ENCODE data around the gene PRKG1.

Gene PRKG1

DNA sequence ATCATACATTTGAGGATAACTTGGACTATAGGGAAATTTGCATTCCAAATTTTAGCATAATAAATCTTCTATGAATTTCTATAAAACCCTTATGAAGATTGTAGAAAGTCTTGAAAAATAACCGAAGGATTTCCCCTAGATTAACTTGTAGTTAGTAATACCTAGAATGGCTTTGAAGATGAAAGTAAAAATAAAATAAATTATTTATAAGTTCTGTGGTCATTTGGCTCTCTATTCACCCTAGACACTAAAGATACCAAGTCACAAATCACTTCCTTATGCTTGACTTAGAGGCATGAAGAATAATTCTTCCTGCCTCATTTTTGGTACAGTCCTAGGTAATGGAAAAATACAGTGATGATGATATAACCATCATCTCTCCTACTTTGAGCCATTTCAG lies 545.8 kb downstream of the PRKG1 start:
- no peak for DNase-seq

DNA sequence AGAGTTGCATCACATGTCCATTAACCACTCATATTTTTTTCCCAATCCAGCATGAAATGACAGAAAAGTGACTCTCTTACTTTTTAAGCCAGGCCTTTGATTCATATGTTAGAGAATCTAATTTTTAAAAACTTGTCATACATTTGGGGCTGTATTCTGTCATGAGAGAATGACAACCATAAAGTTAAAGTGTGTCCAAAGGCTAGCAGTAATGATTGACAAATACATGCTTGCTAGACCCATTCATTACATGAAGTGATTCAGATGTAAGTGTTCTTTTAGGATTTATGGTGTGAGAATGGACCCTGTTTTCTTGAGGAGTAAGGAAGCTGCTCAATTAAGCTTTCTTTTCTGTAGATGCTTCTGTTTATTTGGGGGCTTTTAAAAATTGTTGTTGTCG lies 549.7 kb downstream of the PRKG1 start:
- DNase-seq: no peak

DNA sequence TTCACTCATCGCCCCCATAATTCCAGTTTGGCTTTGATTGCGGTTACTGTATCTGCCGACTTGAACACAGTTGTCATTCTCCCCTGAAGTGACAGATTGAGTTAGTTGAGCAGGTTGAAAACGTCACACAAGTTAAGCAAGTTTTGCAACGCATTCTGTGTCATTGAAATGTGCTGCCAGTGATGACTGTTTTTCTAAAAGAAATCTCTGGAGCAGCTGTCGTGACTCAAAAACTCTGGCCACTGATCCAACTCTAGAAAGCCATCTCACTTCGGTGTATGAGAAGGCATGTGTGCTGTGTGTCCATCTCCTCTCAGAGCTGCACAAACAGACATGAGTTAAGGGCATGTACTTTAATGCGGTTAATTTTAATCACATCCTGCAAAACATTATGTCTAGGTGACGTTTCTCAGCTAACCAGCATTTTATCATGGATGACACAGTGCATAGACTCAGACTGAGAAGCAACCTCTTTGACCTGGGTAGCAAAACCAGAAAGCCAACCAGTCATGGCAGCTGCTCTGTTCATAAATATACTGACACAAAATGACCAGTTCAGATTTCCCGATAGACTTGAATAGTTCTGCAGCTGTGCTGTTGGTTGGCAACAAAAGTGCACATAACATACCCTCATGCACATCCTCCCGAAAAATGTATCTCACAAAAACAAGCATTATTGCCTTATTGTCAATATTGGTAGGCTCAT lies 555.8 kb downstream of the PRKG1 start:
- no peak for DNase-seq

DNA sequence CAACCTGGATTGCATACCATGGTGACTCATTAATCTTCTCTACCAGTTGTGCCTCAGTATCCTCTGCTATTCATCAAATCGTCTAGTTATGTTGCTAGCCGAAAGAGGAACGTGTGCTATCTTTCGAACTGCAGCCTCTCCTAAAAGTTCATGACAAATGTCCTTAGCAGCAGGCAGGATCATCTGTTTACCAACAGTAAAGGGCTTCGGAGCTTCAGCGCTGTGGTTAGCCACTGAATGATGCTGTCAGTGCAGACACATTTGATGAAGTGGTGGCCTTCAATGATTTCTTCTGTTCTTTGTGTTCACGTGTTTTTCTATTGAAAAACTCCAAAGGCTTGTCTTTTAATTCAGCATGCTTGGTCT lies 556.3 kb downstream of the PRKG1 start:
- no peak for DNase-seq

DNA sequence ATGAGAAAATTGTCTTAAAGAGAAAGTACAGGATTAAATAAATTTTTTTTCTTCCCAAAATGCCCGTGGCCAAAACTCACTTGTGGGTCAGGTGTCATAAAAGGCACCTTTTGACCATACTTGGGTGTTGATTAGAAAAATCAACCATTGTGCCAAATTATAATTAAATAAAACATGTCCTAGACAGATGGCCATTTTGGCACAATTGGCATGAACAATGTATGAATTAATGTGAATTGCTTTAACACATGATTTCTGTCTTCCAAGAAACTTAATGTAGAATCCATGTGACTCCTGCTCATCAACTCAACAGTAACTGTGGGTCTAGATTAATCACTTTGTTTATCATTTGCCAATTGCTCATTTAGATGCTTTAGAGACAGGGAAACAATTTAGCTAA lies 561.1 kb downstream of the PRKG1 start:
- no peak for DNase-seq

DNA sequence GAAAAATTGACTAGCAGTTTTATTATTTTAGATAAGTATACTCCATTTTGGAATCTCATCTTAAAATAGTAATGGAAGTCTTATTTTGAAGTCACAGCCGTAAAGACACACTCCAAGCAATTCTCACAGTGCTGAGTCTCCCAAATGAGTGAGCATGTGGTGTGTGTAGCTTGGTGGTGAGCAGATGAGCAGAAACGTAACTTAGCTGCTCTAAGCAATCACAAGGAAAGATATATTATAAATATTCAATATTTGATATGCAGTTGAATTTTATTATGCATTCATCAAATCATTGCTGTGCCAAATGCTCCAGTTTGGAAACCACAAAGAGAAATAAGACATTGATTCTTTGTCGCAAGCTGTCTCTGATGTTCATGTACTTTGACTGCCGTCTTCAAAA lies 563.9 kb downstream of the PRKG1 start:
- DNase-seq: no peak

DNA sequence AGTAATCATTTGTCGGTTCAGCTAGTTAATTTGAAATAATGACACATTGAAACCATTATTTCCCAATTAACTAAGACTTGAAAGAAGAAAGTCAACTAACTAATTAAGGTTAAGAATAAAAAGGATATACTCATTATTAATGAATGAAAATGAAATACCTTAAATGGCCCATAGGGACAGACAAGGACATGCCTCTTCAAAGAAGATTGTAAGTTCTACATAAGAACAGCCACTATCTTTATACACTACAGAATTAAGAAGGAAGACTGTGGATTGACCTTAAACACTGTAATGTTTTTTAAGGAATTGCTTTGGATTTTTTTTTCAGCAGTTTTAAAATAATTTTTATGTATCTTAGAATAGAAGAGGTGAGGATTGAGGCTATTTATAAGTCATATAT lies 564.5 kb downstream of the PRKG1 start:
- no peak for DNase-seq

DNA sequence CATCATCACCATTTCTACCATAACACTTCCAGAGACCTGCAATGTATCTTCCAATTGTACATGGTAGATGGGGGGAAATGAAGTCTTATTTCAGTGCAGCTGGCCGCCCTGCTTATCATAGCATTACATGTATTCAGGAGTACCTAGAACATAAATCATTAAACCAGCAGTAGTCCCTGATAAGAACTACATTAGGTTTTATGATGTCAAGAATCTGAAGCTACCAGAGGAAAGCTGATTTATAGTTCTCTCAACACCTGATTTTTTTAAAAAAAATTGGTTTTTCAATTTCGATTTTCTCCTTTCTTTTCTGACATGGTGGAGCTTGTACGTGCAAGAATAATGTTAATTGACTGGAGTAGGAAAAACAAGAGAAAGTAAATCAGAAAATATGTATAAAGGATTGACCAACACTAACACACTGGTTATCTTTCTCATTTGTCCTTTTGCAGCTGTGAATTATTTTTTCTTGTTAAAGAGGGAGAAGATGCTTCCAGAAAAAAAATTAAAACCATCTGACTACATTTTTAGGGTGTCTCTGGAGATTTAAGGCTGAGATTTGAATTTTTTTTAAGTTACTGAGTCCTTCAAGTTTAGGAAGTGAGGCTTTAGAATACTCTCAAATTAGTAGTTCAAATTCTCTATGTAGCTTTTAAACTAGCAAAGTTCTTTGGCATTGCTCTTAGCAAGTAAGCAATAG lies 566.0 kb downstream of the PRKG1 start:
- no peak for DNase-seq

DNA sequence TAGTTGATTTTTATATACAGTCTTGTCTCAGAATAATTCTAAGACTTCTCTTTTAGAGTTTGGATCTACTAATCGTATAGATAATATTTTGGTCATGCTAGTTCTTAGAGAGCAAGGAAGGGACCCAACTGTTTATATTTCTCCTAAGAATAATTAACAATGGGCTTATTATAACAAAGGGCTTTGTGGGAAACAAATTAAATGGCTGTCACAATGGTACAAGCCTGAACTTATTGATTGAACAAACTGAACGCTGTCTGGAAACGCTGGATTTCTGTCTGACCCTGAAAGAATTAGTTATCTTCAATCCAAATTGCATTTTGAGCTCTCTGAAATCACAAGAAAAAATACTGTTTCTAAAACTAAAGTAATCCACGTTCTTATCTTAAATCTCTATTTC lies 568.3 kb downstream of the PRKG1 start:
- peak; percentile 31 for DNase-seq

DNA sequence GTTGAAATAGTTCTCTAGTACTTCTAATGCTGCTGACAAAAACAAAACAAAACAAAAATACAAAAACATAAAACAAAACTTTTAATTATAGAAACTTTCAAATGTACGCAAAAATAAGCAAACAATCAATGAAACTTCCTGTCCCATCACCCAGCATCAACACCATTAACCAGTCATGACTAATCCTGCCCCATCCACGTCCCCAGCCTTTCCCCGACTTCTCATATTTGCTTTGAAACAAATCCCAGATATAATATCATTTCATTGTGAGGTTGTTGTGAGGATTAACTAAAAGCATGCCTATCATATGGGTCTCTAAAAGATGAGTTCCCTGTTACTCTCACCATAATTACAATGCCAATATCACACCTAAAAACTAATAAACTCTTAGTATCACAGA lies 569.4 kb downstream of the PRKG1 start:
- DNase-seq: no peak

DNA sequence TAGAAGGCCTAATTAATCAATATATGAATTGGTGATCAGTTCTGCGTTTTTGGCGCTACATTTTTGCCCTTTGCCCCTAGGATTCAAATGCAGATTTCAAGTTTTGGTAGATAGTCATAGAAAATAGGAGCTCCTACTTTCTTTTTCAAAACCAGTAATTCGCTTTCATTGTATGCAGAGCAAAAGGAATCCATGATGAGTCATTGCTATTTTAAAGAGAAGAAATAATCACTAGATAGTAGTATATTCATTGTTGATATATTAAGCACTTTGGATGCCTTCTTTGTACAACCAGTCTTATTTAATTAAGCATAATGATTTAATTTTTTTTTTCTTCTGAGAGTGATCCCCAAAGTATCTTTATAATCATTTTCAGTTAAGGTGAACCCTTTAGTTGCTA lies 574.8 kb downstream of the PRKG1 start:
- no peak for DNase-seq

DNA sequence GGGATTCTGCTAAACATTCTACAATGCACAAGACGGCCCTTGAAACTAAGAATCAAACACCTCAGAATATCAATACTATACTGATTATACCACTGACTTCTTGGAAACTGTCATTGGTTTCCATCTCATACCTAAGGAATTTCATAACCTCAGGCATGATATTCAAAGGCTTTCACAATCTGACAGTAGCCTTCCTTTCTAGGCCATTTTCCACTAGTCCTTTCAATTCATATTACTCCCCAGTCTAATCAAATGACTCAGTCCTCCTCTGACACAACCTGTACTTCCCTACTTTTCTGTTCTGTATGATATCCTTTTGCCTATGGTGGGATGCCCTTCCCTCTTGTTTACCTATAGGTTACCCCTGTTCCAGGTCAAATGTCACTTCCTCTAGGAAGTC lies 576.8 kb downstream of the PRKG1 start:
- no peak for DNase-seq

DNA sequence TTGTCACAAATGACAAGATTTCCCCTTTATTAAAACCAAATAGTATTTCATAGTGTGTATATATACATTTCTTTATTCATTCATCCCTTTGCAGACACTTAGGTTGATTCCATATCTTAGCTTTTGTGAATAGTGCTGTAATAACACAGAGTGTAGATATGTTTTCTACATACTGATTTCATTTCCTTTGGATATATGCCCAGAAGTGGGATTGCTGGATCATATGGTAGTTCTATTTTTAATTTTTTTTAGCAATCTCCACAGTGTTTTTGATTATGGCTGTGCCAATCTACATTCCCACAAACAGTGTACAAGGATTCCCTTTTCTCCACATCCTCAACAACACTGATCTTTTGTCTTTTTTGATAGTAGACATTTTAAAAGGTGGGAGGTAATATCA lies 578.7 kb downstream of the PRKG1 start:
- no peak for DNase-seq

DNA sequence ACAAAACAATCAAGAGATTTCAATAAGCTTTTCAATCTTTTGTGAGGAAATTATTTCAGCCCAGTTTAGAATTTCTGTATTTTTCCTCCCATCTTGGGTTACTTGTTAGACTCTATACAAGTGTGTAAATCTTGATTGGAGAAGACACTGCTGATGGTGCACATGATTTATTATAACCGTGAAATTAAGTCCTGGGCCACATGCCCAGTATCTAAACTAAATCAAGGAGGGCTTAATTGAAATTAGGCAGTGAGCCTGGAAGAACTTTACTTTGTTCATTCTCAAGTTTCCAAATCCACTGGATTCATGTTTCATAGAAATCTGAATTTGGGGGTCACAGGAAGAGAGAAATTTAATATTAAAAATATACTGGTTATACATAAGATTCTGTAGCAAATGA lies 580.6 kb downstream of the PRKG1 start:
- no peak for DNase-seq

DNA sequence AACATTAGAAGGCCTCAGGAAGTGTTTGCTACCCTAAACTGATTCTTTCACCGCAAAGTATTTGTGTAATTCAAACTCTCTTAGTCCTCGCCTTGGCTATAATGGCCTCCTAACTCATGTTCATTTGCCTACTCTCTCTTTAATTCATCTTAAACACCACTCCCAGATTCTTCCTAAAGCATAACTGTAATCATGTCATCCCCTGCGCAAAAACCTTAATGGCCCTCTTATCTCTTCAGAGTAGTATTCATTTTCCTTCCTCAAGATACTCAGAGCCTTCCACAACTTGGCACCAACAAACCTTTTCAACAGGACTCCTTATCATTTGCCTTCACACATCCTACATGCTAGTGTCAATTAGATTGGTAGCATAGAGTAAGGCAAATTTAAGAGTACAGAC lies 582.2 kb downstream of the PRKG1 start:
- no peak for DNase-seq

DNA sequence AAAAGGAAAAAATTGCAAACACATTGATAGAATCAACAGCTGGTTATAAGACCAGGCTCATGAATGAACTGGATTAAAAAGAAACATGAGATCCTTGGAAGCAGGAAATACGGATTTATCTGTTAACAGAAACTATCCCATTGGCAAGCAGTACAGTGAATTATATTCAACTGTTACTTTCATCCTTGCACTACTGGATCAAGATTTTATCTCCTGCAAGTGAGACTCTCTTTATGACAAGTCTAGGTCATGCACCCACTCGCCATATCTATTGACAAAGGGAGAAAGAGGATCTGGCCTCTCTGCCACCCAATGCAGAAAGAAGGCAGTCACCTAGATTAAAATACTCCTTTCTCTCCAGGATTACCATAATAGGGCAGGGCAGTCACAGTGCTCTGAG lies 583.7 kb downstream of the PRKG1 start:
- DNase-seq: no peak

DNA sequence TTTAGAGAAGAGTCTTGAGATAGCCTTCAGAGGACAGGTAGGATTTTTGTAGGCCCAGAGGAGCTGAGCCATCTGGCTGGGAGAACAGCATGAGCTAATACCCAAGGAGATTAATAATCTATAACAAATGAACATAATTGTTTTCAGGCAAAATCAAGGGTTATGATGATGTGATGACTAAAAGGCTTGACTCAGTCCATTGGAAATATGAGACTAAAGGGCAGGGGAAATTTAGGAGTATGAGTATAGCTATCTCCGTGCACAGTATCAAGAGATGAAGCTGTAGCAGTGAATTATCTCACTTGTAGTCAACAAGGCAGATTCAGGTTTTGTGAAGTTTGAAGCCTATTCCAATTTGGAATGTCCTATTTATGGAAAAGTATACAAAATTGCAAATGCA lies 585.1 kb downstream of the PRKG1 start:
- DNase-seq: no peak

DNA sequence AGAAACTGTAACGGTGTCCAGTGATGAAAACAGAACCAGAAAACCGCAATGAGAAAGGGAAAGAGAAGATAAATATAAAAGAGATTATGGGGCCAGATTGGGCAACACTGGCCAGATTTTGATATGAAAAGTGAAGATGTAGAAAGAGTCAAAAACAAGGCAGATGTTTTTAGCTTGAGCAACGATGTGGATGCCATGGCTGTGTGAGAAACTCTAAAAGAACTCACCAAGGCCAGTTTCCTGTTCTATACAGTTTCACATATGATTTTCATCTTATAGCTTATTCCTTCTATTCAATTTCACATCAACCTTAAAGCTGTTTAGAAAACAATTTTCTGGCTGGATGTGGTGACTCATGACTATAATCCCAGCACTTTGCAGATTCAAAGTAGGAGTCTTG lies 588.8 kb downstream of the PRKG1 start:
- no peak for DNase-seq

DNA sequence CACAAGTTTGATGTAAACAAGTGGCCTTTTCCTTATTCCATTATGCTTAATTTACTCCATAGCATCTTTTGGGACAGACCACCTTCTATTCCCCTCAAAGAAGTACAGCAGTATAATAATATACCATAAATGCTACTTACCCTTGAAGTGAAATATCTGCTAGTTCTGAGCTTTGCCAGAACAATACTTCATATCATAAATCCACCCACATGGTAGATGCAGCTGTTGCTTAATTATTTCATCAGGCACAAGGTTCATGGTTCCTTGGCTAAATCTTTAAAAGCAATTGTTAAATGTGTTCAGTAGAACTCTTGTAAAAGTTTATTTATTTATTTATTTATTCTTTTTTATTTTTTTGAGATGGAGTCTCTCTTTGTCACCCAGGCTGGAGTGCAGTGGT lies 592.2 kb downstream of the PRKG1 start:
- no peak for DNase-seq

DNA sequence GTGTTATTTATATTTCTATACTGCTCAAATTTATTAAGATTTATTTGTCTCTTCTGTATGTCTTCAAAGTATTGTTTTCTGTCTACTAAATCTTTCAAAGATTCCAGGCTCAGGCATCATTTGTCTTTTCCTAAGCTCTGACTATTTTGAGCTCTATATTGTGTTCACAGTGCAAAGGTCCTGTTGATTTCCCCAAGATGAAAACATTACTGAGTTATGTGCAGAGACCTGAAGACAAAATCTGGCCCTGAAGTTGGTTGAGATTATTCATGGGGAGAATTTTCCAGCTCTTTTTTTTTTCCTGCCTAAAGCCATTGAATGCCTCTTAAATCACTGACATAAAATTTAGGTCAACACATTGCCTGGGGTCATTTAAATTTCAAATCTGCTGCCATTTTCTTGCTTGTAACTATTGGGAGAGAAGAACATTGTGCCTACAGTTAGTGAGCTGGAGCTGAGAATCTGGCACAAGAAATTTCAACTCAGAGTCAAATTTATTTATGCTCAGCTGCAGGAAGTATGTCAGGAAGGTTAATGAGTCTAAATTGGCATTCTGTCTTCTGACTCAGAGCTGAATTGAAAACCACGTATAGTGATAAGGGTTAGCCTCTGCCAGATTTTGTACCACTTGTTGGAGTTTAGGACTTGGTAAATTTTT lies 593.5 kb downstream of the PRKG1 start:
- no peak for DNase-seq

DNA sequence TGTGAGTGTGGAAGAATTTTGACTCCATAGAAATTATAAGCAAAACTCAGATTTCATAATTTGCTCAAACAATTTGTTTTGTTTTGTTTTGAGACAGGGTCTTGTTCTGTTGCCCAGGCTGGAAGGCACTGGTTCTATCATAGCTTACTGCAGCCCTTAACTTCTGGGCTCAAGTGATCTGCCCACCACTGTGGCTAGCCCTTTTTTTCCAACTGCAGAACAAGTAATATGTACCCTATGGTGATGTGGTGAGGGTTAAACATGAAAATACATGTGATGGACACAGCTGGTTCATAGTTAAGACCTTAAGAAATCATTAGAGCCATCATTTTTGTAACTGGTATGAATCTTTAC lies 594.0 kb downstream of the PRKG1 start:
- no peak for DNase-seq

DNA sequence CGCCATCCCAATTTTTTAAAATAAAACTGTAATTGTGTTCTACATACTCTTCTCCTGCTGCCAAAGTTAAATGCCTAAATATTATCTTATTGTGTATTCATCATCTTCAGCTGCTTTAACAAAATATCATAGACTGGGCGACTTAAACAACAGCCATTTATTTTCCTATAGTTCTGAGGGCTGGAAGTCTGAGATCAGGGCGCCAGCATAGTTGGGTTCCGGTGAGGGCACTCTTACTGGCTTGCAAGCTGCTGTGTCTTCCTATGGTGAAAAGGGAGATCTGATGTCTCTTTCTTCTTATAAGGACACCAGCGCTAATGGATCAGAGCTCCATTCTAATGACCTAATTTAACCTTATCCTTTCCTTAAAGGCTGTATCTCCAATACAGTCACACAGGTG lies 594.8 kb downstream of the PRKG1 start:
- DNase-seq: no peak

DNA sequence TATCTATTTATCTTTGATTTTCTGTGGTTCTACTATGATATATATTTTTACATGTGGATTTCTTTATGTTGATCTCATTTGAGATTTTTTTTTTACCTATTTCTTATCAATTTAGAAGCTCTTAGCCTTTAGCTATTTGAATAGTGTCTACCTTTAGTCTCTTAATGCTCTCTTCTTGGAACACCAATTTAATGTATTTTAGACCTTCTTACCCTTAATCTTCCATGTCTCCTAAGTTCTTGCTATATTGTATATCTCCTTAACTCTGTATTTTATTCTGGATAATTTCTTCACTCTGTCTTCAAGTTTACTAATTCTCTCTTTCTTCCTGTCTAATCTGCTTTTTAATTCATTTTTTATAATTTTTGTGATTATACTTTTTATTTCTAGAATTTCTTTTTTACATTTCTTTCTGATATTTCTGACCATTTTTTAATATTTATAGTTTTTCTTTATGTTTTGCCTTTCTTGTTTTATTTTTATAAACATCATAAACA lies 597.8 kb downstream of the PRKG1 start:
- DNase-seq: no peak

DNA sequence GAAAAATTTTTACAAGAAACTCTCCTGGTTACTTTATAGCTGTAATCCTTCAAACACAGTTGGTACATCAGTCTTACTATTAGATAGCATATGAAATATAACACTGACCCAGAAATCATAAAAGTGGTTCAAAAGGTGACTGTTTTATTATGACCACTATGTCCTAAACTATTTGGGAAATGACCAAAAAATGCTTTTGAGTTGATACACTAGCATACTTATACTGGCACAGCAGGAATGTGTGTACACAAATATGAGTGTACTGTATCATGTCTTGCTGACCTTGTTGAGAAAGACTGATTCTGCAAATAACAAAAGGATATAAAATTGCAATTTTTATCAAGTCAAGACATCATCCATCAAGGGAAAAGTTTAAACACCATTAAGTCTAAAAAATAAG lies 600.8 kb downstream of the PRKG1 start:
- no peak for DNase-seq

DNA sequence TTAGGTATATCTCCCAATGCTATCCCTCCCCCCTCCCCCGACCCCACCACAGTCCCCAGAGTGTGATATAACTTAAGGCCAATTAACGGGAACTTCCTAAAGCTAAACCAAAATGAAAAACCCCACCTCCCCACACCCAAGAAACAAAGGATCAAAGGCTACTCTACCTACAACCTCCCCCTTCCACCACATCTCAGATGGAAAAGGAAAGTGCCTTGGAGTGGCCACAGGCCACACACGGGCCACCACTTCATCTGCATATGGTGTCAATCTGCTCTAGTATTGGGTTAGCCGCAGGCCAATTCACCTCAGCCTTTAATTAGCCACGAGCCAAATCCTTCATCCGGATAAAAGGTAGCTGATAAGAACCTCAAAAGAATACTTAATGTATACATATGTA lies 605.6 kb downstream of the PRKG1 start:
- no peak for DNase-seq
